Astrocyte of the cerebellum (primary cell): ENCODE results near the gene NMUR1.

Experiments used
- DNase-seq: peaks from one replicate; pipeline ENCODE4 v3.0.0-alpha.2; 2011; ENCODE audit warnings: low read depth
- H3K4me3 ChIP-seq: 2 replicates; pipeline ENCODE4 v1.5.1; 2011; ENCODE audit warnings: mild to moderate bottlenecking, low read depth, low read length, moderate library complexity
- in situ Hi-C: cut with HindIII; loops from 2 replicates; pipeline ENCODE4 v1.10.0; 2017; ENCODE audit warnings: low sequenced_read_pairs
- TF ChIP-seq, protein P1 (sequence below): IDR thresholded peaks from 2 replicates; pipeline ENCODE4 v1.5.1; 2012; ENCODE audit warnings: low read length, low read depth, moderate library complexity, mild to moderate bottlenecking; ENCODE audit errors: missing control alignments

NMUR1 gene

DNA sequence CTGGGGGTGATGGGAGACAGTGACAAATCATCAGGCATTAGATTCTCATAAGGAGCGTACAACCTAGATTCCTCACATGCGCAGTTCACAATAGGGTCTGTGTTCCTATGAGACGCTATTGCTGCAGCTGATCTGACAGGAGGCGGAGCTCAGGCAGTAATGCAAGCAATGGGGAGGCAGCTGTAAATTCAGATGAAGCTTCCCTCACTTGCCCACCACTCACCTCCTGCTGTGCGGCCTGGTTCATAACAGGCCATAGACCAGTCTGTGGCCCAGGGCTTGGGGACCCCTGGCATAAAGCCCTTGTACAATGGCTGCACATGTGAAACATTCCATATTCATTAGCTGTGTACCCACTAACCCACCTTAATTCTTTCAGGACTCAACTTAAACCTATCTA lies 18.0 kb downstream of the NMUR1 start:
- in situ Hi-C loops = no loop called here
- H3K4me3 ChIP-seq = no peak overlapping the region
- DNase-seq = no peak
- TF ChIP-seq, protein P1, sequence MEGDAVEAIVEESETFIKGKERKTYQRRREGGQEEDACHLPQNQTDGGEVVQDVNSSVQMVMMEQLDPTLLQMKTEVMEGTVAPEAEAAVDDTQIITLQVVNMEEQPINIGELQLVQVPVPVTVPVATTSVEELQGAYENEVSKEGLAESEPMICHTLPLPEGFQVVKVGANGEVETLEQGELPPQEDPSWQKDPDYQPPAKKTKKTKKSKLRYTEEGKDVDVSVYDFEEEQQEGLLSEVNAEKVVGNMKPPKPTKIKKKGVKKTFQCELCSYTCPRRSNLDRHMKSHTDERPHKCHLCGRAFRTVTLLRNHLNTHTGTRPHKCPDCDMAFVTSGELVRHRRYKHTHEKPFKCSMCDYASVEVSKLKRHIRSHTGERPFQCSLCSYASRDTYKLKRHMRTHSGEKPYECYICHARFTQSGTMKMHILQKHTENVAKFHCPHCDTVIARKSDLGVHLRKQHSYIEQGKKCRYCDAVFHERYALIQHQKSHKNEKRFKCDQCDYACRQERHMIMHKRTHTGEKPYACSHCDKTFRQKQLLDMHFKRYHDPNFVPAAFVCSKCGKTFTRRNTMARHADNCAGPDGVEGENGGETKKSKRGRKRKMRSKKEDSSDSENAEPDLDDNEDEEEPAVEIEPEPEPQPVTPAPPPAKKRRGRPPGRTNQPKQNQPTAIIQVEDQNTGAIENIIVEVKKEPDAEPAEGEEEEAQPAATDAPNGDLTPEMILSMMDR = no peak

DNA sequence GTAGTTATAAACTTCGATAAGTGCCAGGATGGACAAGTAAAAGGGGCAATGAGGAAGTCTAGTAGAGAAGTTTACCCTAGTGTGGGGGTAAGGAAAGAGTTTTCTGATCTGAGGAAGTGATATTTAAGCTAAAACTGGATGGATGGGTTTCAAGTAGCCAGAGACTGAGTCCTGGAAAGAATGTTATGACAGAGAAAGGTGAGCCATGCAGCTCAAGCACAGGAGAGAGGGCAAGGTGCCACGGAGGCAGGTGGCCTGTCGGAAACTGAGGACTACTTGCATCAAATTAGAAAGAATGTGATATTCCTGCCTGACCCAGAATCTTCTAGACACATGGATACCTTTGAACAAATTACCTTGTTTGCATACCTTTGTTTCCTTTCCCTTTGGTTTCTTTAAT lies 26.5 kb downstream of the NMUR1 start:
- no peak for DNase-seq
- TF ChIP-seq, protein P1 = no peak
- in situ Hi-C loops = no loop called here
- H3K4me3 ChIP-seq = no peak overlapping the region

DNA sequence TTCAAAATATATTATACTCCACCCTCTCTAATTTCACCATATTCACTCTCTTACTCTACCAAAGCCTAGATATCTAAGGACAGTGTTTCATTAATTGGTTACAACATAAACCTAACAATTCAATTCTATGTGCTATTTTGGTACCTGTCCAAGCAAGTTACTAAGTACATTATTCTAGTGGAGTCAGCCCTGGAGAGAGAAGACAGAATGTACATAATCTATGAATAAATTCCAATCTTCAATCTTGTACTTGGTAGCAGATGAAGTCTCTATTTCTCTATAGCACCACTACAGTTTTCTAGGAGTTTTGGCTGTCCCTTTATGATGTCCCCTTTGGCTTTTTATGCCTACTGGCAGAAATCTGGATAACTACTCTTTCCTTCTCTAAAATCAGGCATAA lies 27.6 kb downstream of the NMUR1 start:
- no peak overlapping the region for H3K4me3 ChIP-seq
- TF ChIP-seq, protein P1 = no peak
- in situ Hi-C loops = no loop called here
- no peak for DNase-seq

DNA sequence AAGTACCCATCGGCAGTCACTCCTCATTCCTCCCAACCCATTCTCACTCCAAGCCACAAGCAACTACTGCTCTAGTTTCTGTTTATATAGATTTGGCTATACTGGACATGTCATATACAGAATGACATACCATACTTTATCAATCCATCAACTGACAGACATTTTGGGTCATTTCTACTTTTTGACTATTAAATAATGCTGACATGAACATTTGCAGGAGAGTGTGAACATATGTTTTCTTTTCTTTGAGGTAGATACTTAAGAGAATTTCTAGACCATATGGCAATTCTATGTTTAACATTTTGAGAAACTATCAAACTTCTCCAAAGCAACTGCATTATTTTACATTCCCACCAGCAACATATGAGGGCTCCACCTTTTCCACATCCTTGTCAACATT lies 32.6 kb downstream of the NMUR1 start:
- in situ Hi-C loops = no loop called here
- no peak for DNase-seq
- H3K4me3 ChIP-seq = no peak overlapping the region
- TF ChIP-seq, protein P1 = no peak

DNA sequence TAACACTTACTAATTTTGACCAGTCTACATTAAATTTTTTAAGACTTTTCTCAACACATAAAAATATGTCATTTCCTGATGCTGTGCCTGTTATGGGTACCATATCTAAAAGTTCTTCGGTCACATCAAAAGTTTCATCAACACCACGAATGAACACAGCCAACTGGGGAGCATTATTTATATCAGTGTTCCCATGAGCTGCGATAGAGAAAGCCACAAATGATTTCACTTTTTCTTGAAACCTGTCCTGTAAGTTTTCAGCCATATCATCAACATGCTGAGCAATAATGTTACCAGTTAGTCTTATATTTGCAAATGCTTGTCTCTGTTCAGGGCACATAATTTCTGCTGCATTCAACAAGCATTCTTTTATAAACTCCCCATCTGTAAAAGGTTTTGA lies 35.6 kb downstream of the NMUR1 start:
- no peak overlapping the region for H3K4me3 ChIP-seq
- TF ChIP-seq, protein P1 = no peak
- no peak for DNase-seq
- in situ Hi-C loops = no loop called here

DNA sequence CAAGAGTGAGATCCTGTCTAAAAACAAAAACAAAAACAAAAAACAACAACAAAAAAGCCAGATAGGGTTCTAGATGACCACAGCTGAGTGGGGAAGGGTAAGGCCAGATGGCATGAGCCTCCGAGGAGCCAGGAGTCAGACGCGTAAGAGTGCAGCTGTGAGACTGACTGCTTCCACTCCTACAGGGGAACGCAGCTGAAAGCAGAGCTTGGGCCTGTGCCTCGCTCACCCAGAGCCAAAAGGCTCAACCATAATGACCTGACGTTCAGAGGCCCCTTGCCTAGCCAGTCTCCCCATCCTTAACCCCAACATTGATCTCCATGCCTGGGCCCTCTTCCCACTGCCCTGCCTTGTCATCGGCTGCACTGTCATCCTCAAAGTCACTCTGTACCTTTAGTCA lies 39.4 kb downstream of the NMUR1 start:
- in situ Hi-C loops = no loop called here
- no peak for DNase-seq
- H3K4me3 ChIP-seq = no peak overlapping the region
- TF ChIP-seq, protein P1 = no peak

DNA sequence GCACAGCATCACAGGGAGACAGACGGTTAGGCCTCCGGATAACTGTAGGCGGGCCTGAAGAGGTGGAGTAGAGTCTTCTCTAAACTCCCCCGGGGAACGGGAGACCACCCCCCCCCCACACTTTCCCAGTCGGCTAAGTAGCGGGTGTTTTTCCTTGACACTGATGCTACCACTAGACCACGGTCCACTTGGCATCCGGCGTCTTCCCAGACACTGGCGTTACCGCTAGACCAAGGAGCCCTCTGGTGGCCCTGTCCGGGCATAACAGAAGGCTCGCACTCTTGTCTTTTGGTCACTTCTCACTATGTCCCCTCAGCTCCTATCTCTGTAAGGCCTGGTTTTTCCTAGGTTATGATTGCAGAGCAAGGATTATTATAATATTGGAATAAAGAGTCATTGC lies 40.3 kb downstream of the NMUR1 start:
- in situ Hi-C loops = no loop called here
- DNase-seq = no peak
- no peak overlapping the region for H3K4me3 ChIP-seq
- TF ChIP-seq, protein P1 = peak; percentile 25
